Kidney capillary endothelial cell (primary cell): Measurements from ENCODE around the gene NME8.
A peak's percentile ranks its signal among the peaks of the same experiment; 100 is the strongest.
"Not testable (repeated sequence)": the region's sequence is repeated elsewhere in the genome, so short reads cannot be mapped to it uniquely, and the experiment has no call there.

Source experiments
- DNase-seq: peaks from one replicate; pipeline ENCODE4 v3.0.0-alpha.2; 2018; ENCODE audit warnings: low spot score

NME8 gene

DNA sequence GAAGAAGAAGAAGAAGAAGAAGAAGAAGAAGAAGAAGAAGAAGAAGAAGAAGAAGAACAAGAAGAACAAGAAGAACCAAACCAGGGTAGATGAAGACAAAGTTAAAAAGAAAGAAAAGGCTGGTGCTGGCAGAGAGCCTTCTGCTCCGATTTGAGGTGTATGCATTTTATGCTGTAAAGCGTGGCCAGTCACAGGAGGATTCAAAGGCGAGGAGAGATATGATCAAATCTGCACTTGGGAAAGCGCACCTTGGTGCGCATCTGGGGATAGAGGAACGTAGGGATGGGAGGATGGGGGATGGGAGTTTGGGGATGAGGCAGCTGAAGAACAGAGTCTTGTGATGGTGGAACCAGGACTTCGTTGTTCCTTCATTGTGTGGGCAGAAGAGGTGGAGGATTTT is at the start of gene NME8:
NME8 (plus strand) TSS at position 301 of the 400 bp plus-strand sequence. CDS start 1,670 bp downstream, outside the sequence.
- DNase-seq: no peak

- DNase-seq: no peak
Observed at GRCh38 chr7:37806152-37806551, 42.2 kb upstream of the NME8 start.

DNA sequence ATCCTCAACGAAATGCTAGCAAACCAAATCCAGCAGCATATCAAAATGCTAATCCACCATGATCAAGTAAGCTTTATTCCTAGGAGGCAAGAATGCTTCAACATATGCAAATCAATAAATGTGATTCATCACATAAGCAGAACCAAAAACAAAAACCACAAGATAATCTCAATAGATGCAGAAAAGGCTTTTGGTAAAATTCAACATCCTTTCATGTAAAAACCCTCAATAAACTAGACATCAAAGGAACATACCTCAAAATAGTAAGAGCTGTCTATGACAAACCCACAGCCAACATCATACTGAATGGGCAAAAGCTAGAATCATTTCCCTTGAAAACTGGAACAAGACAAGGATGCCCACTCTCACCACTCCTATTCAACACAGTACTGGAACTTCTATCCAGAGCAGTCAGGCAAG is 36.2 kb upstream of the NME8 start:
- DNase-seq: not testable (repeated sequence)

GRCh38 chr7:37815671-37816371 is 32.6 kb upstream of the NME8 start:
- DNase-seq: no peak

DNA sequence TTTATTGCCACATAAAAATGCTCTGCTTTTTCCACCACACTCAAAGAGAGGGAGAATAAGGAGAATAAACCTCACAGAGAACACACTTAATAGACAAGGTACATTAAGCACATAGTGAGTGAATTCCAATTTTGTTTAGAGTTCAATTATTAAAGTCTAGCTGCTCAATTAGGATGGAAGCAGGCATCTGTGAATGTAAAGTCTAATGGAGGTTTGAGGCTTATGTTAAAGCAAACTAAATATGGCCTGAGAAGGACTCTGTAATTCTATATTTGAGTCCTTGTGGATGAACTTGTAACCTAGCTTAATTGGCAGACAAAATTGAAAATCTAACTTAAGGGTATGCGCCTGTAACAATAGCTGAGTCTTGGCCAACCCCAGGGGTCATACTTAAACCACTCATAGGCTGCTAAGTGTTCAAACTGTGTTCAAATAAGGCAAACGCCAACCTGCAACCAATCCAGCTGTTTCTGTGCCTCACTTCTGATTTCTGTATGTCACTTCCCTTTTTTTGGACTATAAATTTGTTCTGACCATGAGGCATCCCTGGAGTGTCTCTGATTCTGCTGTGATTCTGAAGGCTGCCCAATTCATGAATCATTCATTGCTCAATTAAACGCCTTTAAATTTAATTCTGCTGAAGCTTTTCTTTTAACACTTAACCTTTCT is 31.3 kb upstream of the NME8 start:
- no peak for DNase-seq

- DNase-seq: no peak
Observed at GRCh38 chr7:37817591-37817960, 30.8 kb upstream of the NME8 start.

DNA sequence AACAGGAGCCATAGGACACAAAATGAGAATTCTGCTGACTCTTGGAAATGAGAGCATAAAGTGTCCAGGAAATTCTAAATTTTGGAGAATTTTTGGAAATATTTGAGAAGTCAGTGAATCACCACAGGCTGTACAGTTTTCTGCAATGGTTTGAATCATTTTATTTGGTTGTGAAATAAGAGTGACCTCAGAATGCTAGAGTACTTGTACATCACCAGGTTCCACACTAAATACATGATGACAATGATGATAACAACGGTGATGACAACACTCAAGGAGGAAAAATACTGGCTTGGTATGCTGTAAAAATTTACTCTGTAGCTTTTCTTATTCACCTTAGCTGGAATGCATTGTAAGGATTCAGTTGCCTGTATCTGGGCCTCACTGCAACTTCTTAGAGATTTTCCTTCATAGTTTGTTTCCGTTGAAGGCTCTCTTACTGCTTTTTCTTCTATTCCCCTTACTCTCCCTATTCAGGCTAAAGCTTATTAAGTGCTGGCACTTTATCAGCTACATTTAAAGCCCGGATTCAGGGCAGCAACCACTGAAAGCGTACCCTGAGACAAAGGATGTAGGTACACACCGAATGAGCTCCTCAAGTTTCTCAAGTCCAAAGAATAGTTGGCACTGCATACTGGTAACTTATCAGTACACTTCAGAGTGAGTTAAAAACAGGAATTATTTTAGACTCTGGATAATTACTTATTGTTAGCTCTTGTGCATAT is 30.2 kb upstream of the NME8 start:
- DNase-seq: no peak

GRCh38 chr7:37820708-37821468 is 27.5 kb upstream of the NME8 start:
- no peak for DNase-seq

DNA sequence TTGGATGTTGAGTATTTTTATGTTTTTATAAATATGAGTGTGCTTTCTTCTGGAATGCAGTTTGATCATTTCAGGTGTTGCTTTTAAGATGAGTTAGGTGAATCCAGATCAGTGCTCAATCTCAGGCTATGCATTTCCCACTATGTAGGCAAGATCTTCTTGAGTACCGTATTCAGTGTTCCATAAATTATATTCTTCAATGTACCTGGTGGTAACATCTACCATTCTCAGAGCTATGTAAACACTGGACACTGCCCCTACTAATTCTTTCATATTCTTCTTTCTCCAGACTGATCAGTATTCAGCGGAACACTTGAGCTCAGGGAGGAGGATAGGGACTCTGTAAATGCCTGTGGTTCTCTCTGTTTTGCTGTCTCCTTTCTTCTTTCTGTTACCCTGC is 25.5 kb upstream of the NME8 start:
- DNase-seq: no peak

DNA sequence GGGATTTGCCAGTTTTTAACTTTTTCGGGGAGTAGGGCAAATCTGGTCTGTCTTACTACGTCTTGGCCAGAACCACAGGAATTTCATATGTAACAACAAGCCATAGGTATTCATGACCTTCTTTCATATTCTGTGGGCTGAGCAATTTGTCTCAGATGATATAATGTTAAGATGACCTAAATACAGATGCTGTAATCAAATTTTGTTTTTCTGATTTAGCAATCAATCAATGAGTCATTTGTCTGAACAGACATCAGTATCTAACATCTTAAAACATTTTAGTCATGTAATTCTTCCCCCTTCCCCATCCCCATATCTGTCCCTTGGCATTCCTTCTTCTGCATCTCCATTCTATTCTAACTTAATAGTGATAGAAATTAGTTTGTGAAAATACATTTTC is 24.8 kb upstream of the NME8 start:
- no peak for DNase-seq

GRCh38 chr7:37825038-37825437 is 23.4 kb upstream of the NME8 start:
- no peak for DNase-seq

DNA sequence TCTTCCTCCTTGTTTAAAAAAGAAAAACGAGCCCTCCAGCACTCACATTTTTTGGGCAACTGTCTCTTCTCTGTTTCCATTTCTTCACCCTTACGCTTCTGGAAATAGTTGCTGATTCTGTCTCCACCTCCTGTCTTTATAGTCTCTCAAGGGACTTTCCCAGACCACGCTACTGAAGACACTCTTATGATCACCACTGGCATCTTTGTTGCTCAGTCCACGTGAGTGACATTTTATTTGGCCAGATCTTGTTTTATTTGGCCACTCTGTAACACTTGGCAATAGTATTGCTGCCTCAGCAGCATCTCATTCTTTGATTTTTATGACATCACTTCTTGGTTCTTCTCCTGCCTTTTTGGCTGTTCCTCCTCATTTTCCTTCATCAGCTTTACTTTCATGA is 21.6 kb upstream of the NME8 start:
- DNase-seq: no peak

- DNase-seq: no peak
Observed at GRCh38 chr7:37831244-37831643, 17.2 kb upstream of the NME8 start.

- peak; percentile 16 for DNase-seq
Observed at GRCh38 chr7:37832194-37832593, 16.2 kb upstream of the NME8 start.

- peak; percentile 44 for DNase-seq
Observed at GRCh38 chr7:37833107-37833817, 15.1 kb upstream of the NME8 start.

DNA sequence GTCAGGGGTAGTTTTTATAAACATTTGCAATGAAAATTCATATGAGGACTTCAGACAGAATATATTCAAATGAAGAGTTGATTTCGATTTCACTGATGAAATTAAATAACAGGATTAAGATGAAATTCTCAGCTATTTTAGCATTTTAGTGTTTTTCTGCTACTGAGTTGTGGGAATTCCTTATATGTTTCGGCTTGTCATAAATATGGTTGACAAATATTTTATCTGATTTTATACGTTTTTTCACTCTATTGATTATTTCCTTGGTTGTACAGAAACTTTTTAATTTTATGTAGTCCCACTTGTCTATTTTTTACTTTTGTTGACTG is 14.6 kb upstream of the NME8 start:
- DNase-seq: no peak

- no peak for DNase-seq
Observed at GRCh38 chr7:37853468-37853867, 5.1 kb downstream of the NME8 start.

DNA sequence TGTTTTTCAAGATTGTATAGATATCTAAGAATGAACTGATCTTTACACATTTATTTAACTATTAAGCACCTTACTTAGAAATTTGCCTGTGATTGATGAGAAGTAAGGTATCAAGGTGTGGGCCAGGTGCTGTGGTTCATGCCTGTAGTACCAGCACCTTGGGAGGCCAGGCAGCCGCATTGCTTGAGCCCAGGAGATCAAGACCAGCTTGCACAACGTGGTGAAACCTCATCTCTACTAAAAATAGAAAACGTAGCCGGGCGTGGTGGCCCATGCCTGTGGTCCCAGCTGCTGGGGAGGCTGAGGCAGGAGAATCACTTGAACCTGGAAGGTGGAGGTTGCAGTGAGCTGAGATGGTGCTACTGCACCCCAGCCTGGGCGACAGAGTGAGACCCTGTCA is 33.7 kb downstream of the NME8 start:
- no peak for DNase-seq

DNA sequence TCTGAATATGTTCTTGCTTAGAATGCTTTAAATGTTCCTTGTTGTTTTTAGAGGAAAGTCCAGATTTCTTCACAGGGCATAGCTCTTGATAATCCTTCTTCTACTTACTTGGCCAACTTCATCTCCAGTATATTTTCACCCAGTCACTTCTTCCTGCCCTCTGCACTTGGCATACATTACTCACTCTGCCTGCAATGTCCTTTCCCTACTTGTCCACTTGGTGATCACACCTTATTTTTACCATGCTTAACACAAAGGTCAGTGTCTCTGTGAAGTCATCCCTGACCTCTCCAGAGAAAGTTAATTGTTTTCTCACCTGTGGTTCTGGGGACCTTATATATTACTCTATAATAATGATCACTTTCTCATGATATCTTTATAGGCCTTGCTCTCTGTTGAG is 45.0 kb downstream of the NME8 start:
- no peak for DNase-seq

DNA sequence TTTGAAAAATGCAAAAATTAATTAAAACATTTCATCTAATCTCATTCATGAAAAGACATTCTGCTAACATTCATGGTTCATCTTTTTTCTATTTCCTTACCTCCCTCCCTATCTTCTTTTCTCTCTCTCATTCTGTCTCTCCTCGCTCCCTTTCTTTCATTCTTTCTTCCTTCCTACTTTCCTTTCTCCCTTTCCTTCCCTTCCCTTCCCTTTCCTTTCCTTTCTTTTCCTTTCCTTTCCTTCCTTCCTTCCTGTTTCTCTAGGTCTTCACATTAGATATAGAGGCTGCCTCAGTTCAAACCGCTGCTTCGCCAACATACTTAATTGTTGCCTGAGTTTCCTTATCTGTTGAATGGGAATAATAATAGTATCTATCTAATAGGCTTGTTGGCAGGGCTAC is 46.3 kb downstream of the NME8 start:
- DNase-seq: no peak

- no peak for DNase-seq
Observed at GRCh38 chr7:37899712-37900247, 51.4 kb downstream of the NME8 start.
